Measurements from ENCODE around the gene SLC38A7. TPM values are rescaled to one million over a fixed set of nuclear protein-coding genes. Genes with fewer than 3 reads are reported as not detected.

The SLC38A7 gene
- total RNA-seq, 1 donor from 2014 or later = 40.2 TPM

- no peak overlapping the region for H2AFZ ChIP-seq (ENCODE audit: low read depth, low read length)
- peaks cover 76% of the 10 kb centered on the region for H4K20me1 ChIP-seq (ENCODE audit: insufficient read depth, low read length)
- H3K36me3 Mint-ChIP-seq (ENCODE audit: low read depth, unreplicated experiment) = peaks cover 8% of the 10 kb centered on the region
- no peaks in the 10 kb centered on the region for H3K27me3 ChIP-seq (ENCODE audit: insufficient read depth, low read length)
- no peaks in the 10 kb centered on the region for H3K27me3 Mint-ChIP-seq (ENCODE audit: low read depth, unreplicated experiment)
- H3K4me1 ChIP-seq (ENCODE audit: insufficient read depth, low read length) = peaks cover 7% of the 10 kb centered on the region
- peaks cover 19% of the 10 kb centered on the region for H3K36me3 ChIP-seq (ENCODE audit: insufficient read depth, low read length)
- DNase-seq (ENCODE audit: low read depth) (no peak), FAIRE-seq (no peak)
- H3K4me1 Mint-ChIP-seq (ENCODE audit: low read depth, unreplicated experiment) = peaks cover 7% of the 10 kb centered on the region
- TF ChIP-seq EZH2 (IDR thresholded peaks at IDR 0.05; ENCODE audit: insufficient read depth, low read length) = no peak
- TF ChIP-seq, protein P1, sequence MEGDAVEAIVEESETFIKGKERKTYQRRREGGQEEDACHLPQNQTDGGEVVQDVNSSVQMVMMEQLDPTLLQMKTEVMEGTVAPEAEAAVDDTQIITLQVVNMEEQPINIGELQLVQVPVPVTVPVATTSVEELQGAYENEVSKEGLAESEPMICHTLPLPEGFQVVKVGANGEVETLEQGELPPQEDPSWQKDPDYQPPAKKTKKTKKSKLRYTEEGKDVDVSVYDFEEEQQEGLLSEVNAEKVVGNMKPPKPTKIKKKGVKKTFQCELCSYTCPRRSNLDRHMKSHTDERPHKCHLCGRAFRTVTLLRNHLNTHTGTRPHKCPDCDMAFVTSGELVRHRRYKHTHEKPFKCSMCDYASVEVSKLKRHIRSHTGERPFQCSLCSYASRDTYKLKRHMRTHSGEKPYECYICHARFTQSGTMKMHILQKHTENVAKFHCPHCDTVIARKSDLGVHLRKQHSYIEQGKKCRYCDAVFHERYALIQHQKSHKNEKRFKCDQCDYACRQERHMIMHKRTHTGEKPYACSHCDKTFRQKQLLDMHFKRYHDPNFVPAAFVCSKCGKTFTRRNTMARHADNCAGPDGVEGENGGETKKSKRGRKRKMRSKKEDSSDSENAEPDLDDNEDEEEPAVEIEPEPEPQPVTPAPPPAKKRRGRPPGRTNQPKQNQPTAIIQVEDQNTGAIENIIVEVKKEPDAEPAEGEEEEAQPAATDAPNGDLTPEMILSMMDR (IDR thresholded peaks at IDR 0.05; ENCODE audit: insufficient read depth, low read depth, low read length) = no peak
- H3K79me2 ChIP-seq (ENCODE audit: insufficient read depth, low read length) = peaks cover 98% of the 10 kb centered on the region
- no peak overlapping the region for H3K27ac Mint-ChIP-seq (ENCODE audit: unreplicated experiment)
- no peak overlapping the region for H3K4me2 ChIP-seq (ENCODE audit: low read length)
- H3K9me3 ChIP-seq (ENCODE audit: insufficient read depth, low read depth, low read length) = no peaks in the 10 kb centered on the region
- no peak overlapping the region for H3K9ac ChIP-seq (ENCODE audit: low read length)
- no peak overlapping the region for H3K27ac ChIP-seq (ENCODE audit: low read depth, low read length)
- H3K4me3 ChIP-seq (ENCODE audit: insufficient read depth, low read depth, low read length) = no peak overlapping the region
- no peak overlapping the region for H3K4me3 Mint-ChIP-seq (ENCODE audit: unreplicated experiment)
- H3K9me3 Mint-ChIP-seq (ENCODE audit: unreplicated experiment) = no peaks in the 10 kb centered on the region
Observed at GRCh38 chr16:58624209-58624608, 60.4 kb downstream of the SLC38A7 start.

DNA sequence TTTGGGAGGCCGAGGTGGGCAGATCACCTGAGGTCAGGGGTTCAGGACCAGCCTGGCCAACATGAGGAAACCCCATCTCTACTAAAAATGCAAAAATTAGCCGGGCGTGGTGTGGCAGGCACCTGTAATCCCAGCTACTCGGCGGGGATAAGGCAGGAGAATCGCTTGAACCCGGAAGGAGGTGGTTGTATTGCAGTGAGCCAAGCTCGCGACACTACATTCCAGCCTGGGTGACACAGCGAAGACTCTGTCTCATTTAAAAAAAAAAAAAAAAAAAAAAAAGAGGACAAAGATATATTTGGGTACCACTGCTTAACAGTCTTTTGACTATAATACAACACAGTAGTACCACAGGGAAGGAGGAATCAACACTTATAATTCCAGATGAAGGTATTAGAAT is 64.2 kb downstream of the SLC38A7 start:
- FAIRE-seq = no peak
- no peak overlapping the region for H3K27ac Mint-ChIP-seq (ENCODE audit: unreplicated experiment)

DNA sequence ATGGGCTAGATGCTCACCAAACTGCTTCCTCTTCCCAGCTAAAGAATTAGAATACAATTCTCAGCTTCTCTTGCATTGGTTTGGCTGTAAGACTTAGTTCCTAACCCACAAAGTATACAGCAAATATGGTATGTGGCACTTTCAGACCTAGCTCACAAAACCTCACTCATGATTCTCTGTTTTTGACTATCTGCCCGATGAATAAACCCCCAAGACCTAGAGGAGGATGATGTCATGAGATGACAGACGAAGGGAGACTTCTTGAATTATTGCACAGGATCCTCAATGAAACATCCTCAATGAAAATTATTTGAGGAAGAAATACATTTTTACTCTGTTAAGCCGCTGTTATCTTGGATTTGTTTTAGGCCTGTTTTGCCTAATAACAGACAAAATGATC is 69.3 kb downstream of the SLC38A7 start:
- Histone ChIP-seq H4K20me1 (ENCODE audit: insufficient read depth, low read length) (peaks cover 79% of the 10 kb centered on the region), H3K4me2 (ENCODE audit: low read length) (no peak overlapping the region), H3K27me3 (ENCODE audit: insufficient read depth, low read length) (no peaks in the 10 kb centered on the region), H3K9me3 (ENCODE audit: insufficient read depth, low read depth, low read length) (no peaks in the 10 kb centered on the region), H3K27ac (ENCODE audit: low read depth, low read length) (peak overlapping the region; percentile 30), H3K4me3 (ENCODE audit: insufficient read depth, low read depth, low read length) (no peak overlapping the region), H3K4me1 (ENCODE audit: insufficient read depth, low read length) (peaks cover 13% of the 10 kb centered on the region), H2AFZ (ENCODE audit: low read depth, low read length) (no peak overlapping the region), H3K36me3 (ENCODE audit: insufficient read depth, low read length) (peaks cover 15% of the 10 kb centered on the region), H3K79me2 (ENCODE audit: insufficient read depth, low read length) (peaks cover 92% of the 10 kb centered on the region), H3K9ac (ENCODE audit: low read length) (no peak overlapping the region)
- peaks cover 8% of the 10 kb centered on the region for H3K36me3 Mint-ChIP-seq (ENCODE audit: low read depth, unreplicated experiment)
- peak overlapping the region; percentile 27 for H3K27ac Mint-ChIP-seq (ENCODE audit: unreplicated experiment)
- H3K9me3 Mint-ChIP-seq (ENCODE audit: unreplicated experiment) = no peaks in the 10 kb centered on the region
- DNase-seq (ENCODE audit: low read depth) (no peak), FAIRE-seq (no peak)
- TF ChIP-seq, protein P1 (IDR thresholded peaks at IDR 0.05; ENCODE audit: insufficient read depth, low read depth, low read length) = no peak
- no peak for TF ChIP-seq EZH2 (IDR thresholded peaks at IDR 0.05; ENCODE audit: insufficient read depth, low read length)
- H3K4me3 Mint-ChIP-seq (ENCODE audit: unreplicated experiment) = peak overlapping the region; percentile 3
- H3K4me1 Mint-ChIP-seq (ENCODE audit: low read depth, unreplicated experiment) = peaks cover 20% of the 10 kb centered on the region
- no peaks in the 10 kb centered on the region for H3K27me3 Mint-ChIP-seq (ENCODE audit: low read depth, unreplicated experiment)

More for the DNA sequence above, 64.2 kb downstream of the SLC38A7 start:
- TF ChIP-seq, protein P1 (IDR thresholded peaks at IDR 0.05; ENCODE audit: insufficient read depth, low read depth, low read length) = no peak
- TF ChIP-seq EZH2 (IDR thresholded peaks at IDR 0.05; ENCODE audit: insufficient read depth, low read length) = no peak
- DNase-seq (ENCODE audit: low read depth) = no peak
- peaks cover 2% of the 10 kb centered on the region for H3K4me1 ChIP-seq (ENCODE audit: insufficient read depth, low read length)
- Mint-ChIP-seq H3K4me1 (ENCODE audit: low read depth, unreplicated experiment) (peaks cover 2% of the 10 kb centered on the region), H3K36me3 (ENCODE audit: low read depth, unreplicated experiment) (peaks cover 8% of the 10 kb centered on the region), H3K9me3 (ENCODE audit: unreplicated experiment) (no peaks in the 10 kb centered on the region), H3K27me3 (ENCODE audit: low read depth, unreplicated experiment) (no peaks in the 10 kb centered on the region), H3K4me3 (ENCODE audit: unreplicated experiment) (no peak overlapping the region)
- H3K9ac ChIP-seq (ENCODE audit: low read length) = no peak overlapping the region
- no peak overlapping the region for H3K4me3 ChIP-seq (ENCODE audit: insufficient read depth, low read depth, low read length)
- no peak overlapping the region for H3K4me2 ChIP-seq (ENCODE audit: low read length)
- peaks cover 27% of the 10 kb centered on the region for H3K36me3 ChIP-seq (ENCODE audit: insufficient read depth, low read length)
- no peak overlapping the region for H2AFZ ChIP-seq (ENCODE audit: low read depth, low read length)
- H4K20me1 ChIP-seq (ENCODE audit: insufficient read depth, low read length) = peaks cover 77% of the 10 kb centered on the region
- H3K79me2 ChIP-seq (ENCODE audit: insufficient read depth, low read length) = peaks cover 98% of the 10 kb centered on the region
- no peaks in the 10 kb centered on the region for H3K27me3 ChIP-seq (ENCODE audit: insufficient read depth, low read length)
- H3K9me3 ChIP-seq (ENCODE audit: insufficient read depth, low read depth, low read length) = no peaks in the 10 kb centered on the region
- H3K27ac ChIP-seq (ENCODE audit: low read depth, low read length) = no peak overlapping the region

Data from astrocyte (in vitro differentiated cells and primary cell).